H9 (cell line): ENCODE data around the gene KANSL1. TPM values are rescaled to one million over a fixed set of nuclear protein-coding genes. Genes with fewer than 3 reads are reported as not detected.

Source experiments
- DNase-seq: peaks from one replicate; pipeline ENCODE4 v3.0.0-alpha.2; 2017
- H2AFZ ChIP-seq: one replicate; pipeline ENCODE4 v1.6.1; 2013; ENCODE audit warnings: mild to moderate bottlenecking, low read length, control low read depth, moderate library complexity
- H2AK5ac ChIP-seq: 2 replicates; pipeline ENCODE4 v1.6.1; 2013; ENCODE audit warnings: low read length, control low read depth, mixed read lengths; ENCODE audit not compliant: insufficient read length
- H2BK120ac ChIP-seq: one replicate; pipeline ENCODE4 v1.6.1; 2013; ENCODE audit warnings: low read depth, mild to moderate bottlenecking, low read length, control low read depth, inconsistent platforms; ENCODE audit not compliant: poor library complexity, severe bottlenecking
- H2BK12ac ChIP-seq: 2 replicates; pipeline ENCODE4 v1.6.1; 2013; ENCODE audit warnings: low read length, control low read depth, mixed read lengths, low read depth; ENCODE audit not compliant: insufficient read length
- H2BK15ac ChIP-seq: 2 replicates; pipeline ENCODE4 v1.6.1; 2013; ENCODE audit warnings: low read depth, low read length, control low read depth
- H2BK20ac ChIP-seq: one replicate; pipeline ENCODE4 v1.6.1; 2013; ENCODE audit warnings: low read depth, mild to moderate bottlenecking, low read length, control low read depth, inconsistent platforms; ENCODE audit not compliant: poor library complexity, severe bottlenecking
- H2BK5ac ChIP-seq: 2 replicates; pipeline ENCODE4 v1.6.1; 2013; ENCODE audit warnings: low read length, control low read depth, mixed read lengths; ENCODE audit not compliant: insufficient read length
- H3K14ac ChIP-seq: 2 replicates; pipeline ENCODE4 v1.6.1; 2013; ENCODE audit warnings: low read length, control low read depth; ENCODE audit not compliant: insufficient read depth
- H3K18ac ChIP-seq: 2 replicates; pipeline ENCODE4 v1.6.1; 2013; ENCODE audit warnings: low read depth, mild to moderate bottlenecking, mixed read lengths, low read length, control low read depth; ENCODE audit not compliant: insufficient read length
- H3K23ac ChIP-seq: 2 replicates; pipeline ENCODE4 v1.6.1; 2013; ENCODE audit warnings: low read length, control low read depth, mixed read lengths, low read depth; ENCODE audit not compliant: insufficient read length
- H3K23me2 ChIP-seq: 2 replicates; pipeline ENCODE4 v1.6.1; 2013; ENCODE audit warnings: low read depth, mild to moderate bottlenecking, mixed read lengths, low read length, control low read depth; ENCODE audit not compliant: insufficient read length, poor library complexity, severe bottlenecking
- H3K27ac ChIP-seq: 2 replicates; pipeline ENCODE4 v1.5.1; 2013; ENCODE audit warnings: low read length, control low read depth, mixed read lengths, low read depth; ENCODE audit not compliant: insufficient read length
- H3K27me3 ChIP-seq: 2 replicates; pipeline ENCODE4 v1.6.1; 2013; ENCODE audit warnings: low read length, control low read depth, inconsistent platforms; ENCODE audit not compliant: insufficient read depth
- H3K4ac ChIP-seq: 2 replicates; pipeline ENCODE4 v1.6.1; 2013; ENCODE audit warnings: low read depth, mild to moderate bottlenecking, control low read depth, inconsistent platforms, low read length, moderate library complexity
- H3K4me1 ChIP-seq: 2 replicates; pipeline ENCODE4 v1.6.1; 2013; ENCODE audit warnings: low read length, control low read depth, inconsistent platforms; ENCODE audit not compliant: insufficient read depth
- H3K4me2 ChIP-seq: 2 replicates; pipeline ENCODE4 v1.6.1; 2013; ENCODE audit warnings: low read length, control low read depth, mixed read lengths; ENCODE audit not compliant: insufficient read length, insufficient read depth
- H3K56ac ChIP-seq: 2 replicates; pipeline ENCODE4 v1.6.1; 2013; ENCODE audit warnings: low read depth, mild to moderate bottlenecking, mixed read lengths, low read length, control low read depth; ENCODE audit not compliant: insufficient read length
- H3K79me1 ChIP-seq: 2 replicates; pipeline ENCODE4 v1.6.1; 2013; ENCODE audit warnings: low read depth, mild to moderate bottlenecking, moderate library complexity, low read length, control low read depth, inconsistent platforms; ENCODE audit not compliant: insufficient read depth, poor library complexity, severe bottlenecking
- H3K79me2 ChIP-seq: 2 replicates; pipeline ENCODE4 v1.6.1; 2013; ENCODE audit warnings: low read length, control low read depth, inconsistent platforms; ENCODE audit not compliant: insufficient read depth
- H3K9ac ChIP-seq: 2 replicates; pipeline ENCODE4 v1.6.1; 2013; ENCODE audit warnings: low read length, control low read depth, mixed read lengths; ENCODE audit not compliant: insufficient read length; ENCODE audit errors: extremely low read depth
- H3K9me3 ChIP-seq: one replicate; pipeline ENCODE4 v1.6.1; 2013; ENCODE audit warnings: low read depth, low read length, inconsistent platforms; ENCODE audit not compliant: control insufficient read depth
- H3T11ph ChIP-seq: one replicate; pipeline ENCODE4 v1.6.1; 2013; ENCODE audit warnings: mild to moderate bottlenecking, low read length, control low read depth, inconsistent platforms
- H4K20me1 ChIP-seq: one replicate; pipeline ENCODE4 v1.6.1; 2013; ENCODE audit not compliant: control insufficient read depth, insufficient read length, insufficient read depth
- H4K5ac ChIP-seq: 2 replicates; pipeline ENCODE4 v1.6.1; 2013; ENCODE audit warnings: low read depth, mild to moderate bottlenecking, mixed read lengths, low read length, control low read depth; ENCODE audit not compliant: insufficient read length
- H4K8ac ChIP-seq: replicated peaks from 2 replicates; pipeline ENCODE4 v1.6.1; 2013; ENCODE audit warnings: low read length, control low read depth, mixed read lengths, low read depth; ENCODE audit not compliant: insufficient read length
- H4K91ac ChIP-seq: 2 replicates; pipeline ENCODE4 v1.6.1; 2013; ENCODE audit warnings: low read depth, mild to moderate bottlenecking, moderate library complexity, mixed read lengths, low read length, control low read depth; ENCODE audit not compliant: insufficient read length
- H3K27ac Mint-ChIP-seq, 3 experiments: 2 replicates in 2 of 3; 3 replicates in 1 of 3; pipeline ENCODE4 v1.8.0; 2020 to 2021; ENCODE audit warnings: mixed read lengths in 3 of 3, mild to moderate bottlenecking in 1 of 3, moderate library complexity in 1 of 3
- H3K27me3 Mint-ChIP-seq: 2 replicates; pipeline ENCODE4 v1.8.0; 2021; ENCODE audit warnings: low read depth, mild to moderate bottlenecking, moderate library complexity, mixed read lengths
- H3K36me3 Mint-ChIP-seq, 3 experiments: 2 replicates in 2 of 3; 3 replicates in 1 of 3; pipeline ENCODE4 v1.8.0; 2020 to 2021; ENCODE audit warnings: low read depth in 3 of 3, mixed read lengths in 3 of 3; ENCODE audit not compliant: insufficient read depth in 1 of 3
- H3K4me1 Mint-ChIP-seq, 2 experiments: 2 replicates each; pipeline ENCODE4 v1.8.0; 2020; ENCODE audit warnings: mixed read lengths in 2 of 2
- H3K4me3 Mint-ChIP-seq, 2 experiments: 2 replicates in 1 of 2; 3 replicates in 1 of 2; pipeline ENCODE4 v1.8.0; 2020 to 2021; ENCODE audit warnings: mild to moderate bottlenecking in 2 of 2, mixed read lengths in 2 of 2, moderate library complexity in 1 of 2
- H3K9me3 Mint-ChIP-seq, 2 experiments: 2 replicates in 1 of 2; 3 replicates in 1 of 2; pipeline ENCODE4 v1.8.0; 2020; ENCODE audit warnings: mild to moderate bottlenecking in 2 of 2, mixed read lengths in 2 of 2, moderate library complexity in 1 of 2
- WGBS: extraction: QIAGEN DNeasy Blood & Tissue Kit; methylation state at CpG from one replicate; pipeline ENCODE4 v1.1.7; 2013; ENCODE audit warnings: missing lambda C conversion rate, low lambda C conversion rate, mixed read lengths; ENCODE audit not compliant: insufficient read length; ENCODE audit errors: extremely low coverage; 5-methylcytosine and 5-hydroxymethylcytosine counted together
- total RNA-seq: library from RNA; stranded (reverse); gene quantifications from 2 replicates; pipeline ENCODE4 v1.2.1, GENCODE V29; 2021
- TF ChIP-seq, protein P1 (sequence below): fragments of 200-600 bp; sonication (generic); conservative IDR thresholded peaks from 3 replicates; pipeline ENCODE4 v1.8.0; 2021; ENCODE audit warnings: antibody characterized with exemption, mild to moderate bottlenecking

Gene KANSL1
- total RNA-seq, 1 experiment from 2014 or later, result 114 TPM

DNA sequence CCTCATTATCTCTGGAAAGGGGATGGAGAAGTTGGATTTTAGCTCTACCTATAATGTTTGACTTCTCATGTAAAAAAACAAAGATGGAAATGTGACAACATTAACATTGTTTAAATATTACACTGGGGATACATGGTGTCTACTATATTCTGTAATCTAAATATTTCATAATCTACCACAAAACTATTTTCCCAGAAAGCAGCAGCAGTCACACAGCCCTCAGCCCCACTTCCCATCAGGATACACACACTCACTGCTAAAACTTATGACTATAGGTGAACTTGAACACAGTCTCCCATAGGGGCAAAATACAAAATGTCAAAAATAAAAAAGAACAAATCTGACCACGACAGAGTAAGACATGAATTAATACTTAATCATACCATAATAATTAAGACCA lies 95.7 kb downstream of the KANSL1 start:
- H3K4me1 ChIP-seq, result no peaks in the 10 kb centered on the region
- H3K4me2 ChIP-seq, result no peak overlapping the region
- Mint-ChIP-seq H3K4me3 (no peak overlapping the region), H3K9me3 (no peaks in the 10 kb centered on the region), H3K27me3 (no peaks in the 10 kb centered on the region), H3K4me1 (peaks cover 20 to 23% of the 10 kb centered on the region in 2 experiments), H3K27ac (peak overlapping the region in 1 of 3 experiments; percentile 83; a peak in 2 of 7 replicates), H3K36me3 (peaks cover 4 to 9% (median 8%) of the 10 kb centered on the region in 3 experiments; a peak in 4 of 7 replicates)
- no peaks in the 10 kb centered on the region for H3K27me3 ChIP-seq
- H3K27ac ChIP-seq, result no peak overlapping the region
- H3K14ac ChIP-seq, result no peak overlapping the region
- H2BK15ac ChIP-seq, result no peak overlapping the region
- H3K18ac ChIP-seq, result no peak overlapping the region
- no CpG with 5 or more reads among the region's 1 CpG for WGBS
- H3K79me2 ChIP-seq, result peaks cover 26% of the 10 kb centered on the region; the same call in 1 of the 2 replicates
- H3T11ph ChIP-seq, result no peak overlapping the region
- H2BK12ac ChIP-seq, result no peak overlapping the region
- no peak overlapping the region for H2AK5ac ChIP-seq
- TF ChIP-seq, protein P1, sequence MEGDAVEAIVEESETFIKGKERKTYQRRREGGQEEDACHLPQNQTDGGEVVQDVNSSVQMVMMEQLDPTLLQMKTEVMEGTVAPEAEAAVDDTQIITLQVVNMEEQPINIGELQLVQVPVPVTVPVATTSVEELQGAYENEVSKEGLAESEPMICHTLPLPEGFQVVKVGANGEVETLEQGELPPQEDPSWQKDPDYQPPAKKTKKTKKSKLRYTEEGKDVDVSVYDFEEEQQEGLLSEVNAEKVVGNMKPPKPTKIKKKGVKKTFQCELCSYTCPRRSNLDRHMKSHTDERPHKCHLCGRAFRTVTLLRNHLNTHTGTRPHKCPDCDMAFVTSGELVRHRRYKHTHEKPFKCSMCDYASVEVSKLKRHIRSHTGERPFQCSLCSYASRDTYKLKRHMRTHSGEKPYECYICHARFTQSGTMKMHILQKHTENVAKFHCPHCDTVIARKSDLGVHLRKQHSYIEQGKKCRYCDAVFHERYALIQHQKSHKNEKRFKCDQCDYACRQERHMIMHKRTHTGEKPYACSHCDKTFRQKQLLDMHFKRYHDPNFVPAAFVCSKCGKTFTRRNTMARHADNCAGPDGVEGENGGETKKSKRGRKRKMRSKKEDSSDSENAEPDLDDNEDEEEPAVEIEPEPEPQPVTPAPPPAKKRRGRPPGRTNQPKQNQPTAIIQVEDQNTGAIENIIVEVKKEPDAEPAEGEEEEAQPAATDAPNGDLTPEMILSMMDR, result no peak
- no peak overlapping the region for H4K8ac ChIP-seq
- no peak overlapping the region for H4K91ac ChIP-seq
- no peak for DNase-seq
- no peak overlapping the region for H2AFZ ChIP-seq
- H3K4ac ChIP-seq, result no peak overlapping the region
- peaks cover 5% of the 10 kb centered on the region for H3K79me1 ChIP-seq
- H3K9ac ChIP-seq, result no peak overlapping the region
- no peaks in the 10 kb centered on the region for H3K23me2 ChIP-seq
- H2BK5ac ChIP-seq, result no peak overlapping the region
- no peak overlapping the region for H2BK20ac ChIP-seq
- no peak overlapping the region for H3K23ac ChIP-seq
- no peaks in the 10 kb centered on the region for H3K9me3 ChIP-seq
- no peak overlapping the region for H2BK120ac ChIP-seq
- no peaks in the 10 kb centered on the region for H4K20me1 ChIP-seq
- no peak overlapping the region for H3K56ac ChIP-seq
- no peak overlapping the region for H4K5ac ChIP-seq
